Measurements from ENCODE around the gene OXCT2. TPM values are rescaled to one million over a fixed set of nuclear protein-coding genes. Genes with fewer than 3 reads are reported as not detected.
"Not testable (repeated sequence)": the region's sequence is repeated elsewhere in the genome, so short reads cannot be mapped to it uniquely, and the experiment has no call there.

OXCT2 gene
- total and polyA plus RNA-seq, 12 donors: 0.06 to 2.4 (median 0.42) TPM; not detected in 1

- Histone ChIP-seq H3K27ac (peak overlapping the region in 1 of 5 donors; percentile 10), H3K36me3 (replicated peaks in 1 of 2) (no peaks in the 10 kb centered on the region), H3K27me3 (no peaks in the 10 kb centered on the region), H3K4me3 (peak overlapping the region in 2 of 4 donors; percentile 6 to 65), H3K9me3 (replicated peaks in 1 of 3) (no peaks in the 10 kb centered on the region), H3K4me1 (replicated peaks in 1 of 2) (peaks cover 0 to 6% of the 10 kb centered on the region in 2 donors)
- 1 to 3% methylated on average over 20 to 51 of the region's 51 CpGs; no CpG with 5 or more reads in 2 of the 4 donors for WGBS, 4 donors
- DNase-seq: no peak
- intact Hi-C loops (cut with DNase I): no loop called here
- no peak for TF ChIP-seq CTCF (IDR thresholded peaks at IDR 0.05)
- no peak for TF ChIP-seq POLR2A (IDR thresholded peaks at IDR 0.05)
These were observed 17.2 kb upstream of the OXCT2 start for GRCh38 chr1:39788426-39788757.

GRCh38 chr1:39787964-39788363 is 16.8 kb upstream of the OXCT2 start:
- DNase-seq; H3K4me1 ChIP-seq (replicated peaks in 1 of 2); H3K27ac ChIP-seq; H3K36me3 ChIP-seq (replicated peaks in 1 of 2); H3K27me3 ChIP-seq; H3K9me3 ChIP-seq (replicated peaks in 1 of 3); intact Hi-C loops (cut with DNase I): not testable (repeated sequence)
- 5 to 8% (median 6%) methylated on average over 13 to 53 of the region's 55 CpGs; no CpG with 5 or more reads in 1 of the 4 donors for WGBS, 4 donors
- peak overlapping the region in 1 of 4 donors; percentile 65 for H3K4me3 ChIP-seq

GRCh38 chr1:39787468-39787867 is 16.3 kb upstream of the OXCT2 start:
- no peaks in the 10 kb centered on the region for H3K9me3 ChIP-seq (replicated peaks in 1 of 3)
- H3K4me1 ChIP-seq (replicated peaks in 1 of 2): peaks cover 0 to 6% of the 10 kb centered on the region in 2 donors
- TF ChIP-seq CTCF (IDR thresholded peaks at IDR 0.05) (no peak), POLR2A (IDR thresholded peaks at IDR 0.05) (no peak)
- intact Hi-C loops (cut with DNase I): no loop called here
- H3K36me3 ChIP-seq (replicated peaks in 1 of 2): no peaks in the 10 kb centered on the region
- 60 to 79% (median 69%) methylated on average over 7 to 11 of the region's 11 CpGs for WGBS, 4 donors
- no peaks in the 10 kb centered on the region for H3K27me3 ChIP-seq
- no peak for DNase-seq
- H3K4me3 ChIP-seq: no peak overlapping the region
- H3K27ac ChIP-seq: no peak overlapping the region

- H3K27me3 ChIP-seq; H3K36me3 ChIP-seq (replicated peaks in 1 of 2); H3K4me1 ChIP-seq (replicated peaks in 1 of 2); H3K9me3 ChIP-seq (replicated peaks in 1 of 3); H3K27ac ChIP-seq; intact Hi-C loops (cut with DNase I); H3K4me3 ChIP-seq; DNase-seq: not testable (repeated sequence)
- 84 to 94% (median 91%) methylated on average over 3 to 5 of the region's 5 CpGs; no CpG with 5 or more reads in 1 of the 4 donors for WGBS, 4 donors
These were observed 15.9 kb upstream of the OXCT2 start for GRCh38 chr1:39787108-39787375.

GRCh38 chr1:39786303-39787107 is 15.4 kb upstream of the OXCT2 start:
- not testable (repeated sequence) for DNase-seq
- WGBS, 4 donors: 85 to 97% (median 88%) methylated on average over 3 to 9 of the region's 12 CpGs
- H3K27ac ChIP-seq: peak overlapping the region in 1 of 5 donors; percentile 12

GRCh38 chr1:39782685-39783084 is 11.5 kb upstream of the OXCT2 start:
- intact Hi-C loops (cut with DNase I); DNase-seq: not testable (repeated sequence)

More at GRCh38 chr1:39786303-39787107, 15.4 kb upstream of the OXCT2 start:
- H3K27me3 ChIP-seq; H3K4me1 ChIP-seq (replicated peaks in 1 of 2); H3K4me3 ChIP-seq; H3K36me3 ChIP-seq (replicated peaks in 1 of 2); intact Hi-C loops (cut with DNase I); H3K9me3 ChIP-seq (replicated peaks in 1 of 3): not testable (repeated sequence)

More at GRCh38 chr1:39782685-39783084, 11.5 kb upstream of the OXCT2 start:
- not testable (repeated sequence) for H3K27ac ChIP-seq; H3K4me3 ChIP-seq; H3K9me3 ChIP-seq (replicated peaks in 1 of 3); H3K4me1 ChIP-seq (replicated peaks in 1 of 2); H3K27me3 ChIP-seq; H3K36me3 ChIP-seq (replicated peaks in 1 of 2)
- WGBS, 4 donors: 79 to 94% (median 88%) methylated on average over 10 of the region's 10 CpGs
